Loucy (cell line): ENCODE results near the gene NEDD4.
"Not testable (repeated sequence)": the region's sequence is repeated elsewhere in the genome, so short reads cannot be mapped to it uniquely, and the experiment has no call there.

Experiments
- H2AFZ ChIP-seq: fragments of 200-600 bp; sonication (generic); 2 replicates; pipeline ENCODE4 v1.6.0; 2016; ENCODE audit warnings: antibody characterized with exemption, mild to moderate bottlenecking, low read length, moderate library complexity
- H3F3A ChIP-seq: fragments of 200-600 bp; 2 replicates; pipeline ENCODE4 v1.6.0; 2016; ENCODE audit warnings: antibody characterized with exemption, low read depth, mild to moderate bottlenecking
- H3K27me3 ChIP-seq: fragments of 200-600 bp; sonication (generic); 2 replicates; pipeline ENCODE4 v1.6.1; 2014; ENCODE audit warnings: low read length, mild to moderate bottlenecking; ENCODE audit not compliant: insufficient read depth, poor library complexity, severe bottlenecking
- H3K36me3 ChIP-seq: fragments of 200-600 bp; sonication (generic); 2 replicates; pipeline ENCODE4 v1.6.1; 2016; ENCODE audit warnings: low read length; ENCODE audit not compliant: insufficient read depth
- H3K4me1 ChIP-seq: fragments of 200-600 bp; sonication (generic); 2 replicates; pipeline ENCODE4 v1.5.1; 2014; ENCODE audit warnings: low read length, mild to moderate bottlenecking; ENCODE audit not compliant: insufficient read depth, poor library complexity, severe bottlenecking
- H3K4me2 ChIP-seq: fragments of 200-600 bp; sonication (generic); 2 replicates; pipeline ENCODE4 v1.6.0; 2014; ENCODE audit warnings: antibody characterized with exemption, low read length, low read depth, mild to moderate bottlenecking; ENCODE audit not compliant: poor library complexity, severe bottlenecking
- H3K4me3 ChIP-seq: fragments of 200-600 bp; sonication (generic); 2 replicates; pipeline ENCODE4 v1.5.1; 2014; ENCODE audit warnings: low read length, mild to moderate bottlenecking, mixed read lengths; ENCODE audit not compliant: poor library complexity, severe bottlenecking
- H3K79me2 ChIP-seq: fragments of 200-600 bp; sonication (generic); 2 replicates; pipeline ENCODE4 v1.6.1; 2014; ENCODE audit warnings: low read length; ENCODE audit not compliant: insufficient read depth
- H3K9ac ChIP-seq: fragments of 200-600 bp; sonication (generic); 2 replicates; pipeline ENCODE4 v1.6.0; 2014; ENCODE audit warnings: mild to moderate bottlenecking, low read depth, low read length, moderate library complexity; ENCODE audit not compliant: poor library complexity, severe bottlenecking
- H3K9me2 ChIP-seq: fragments of 200-600 bp; sonication (generic); replicated peaks from 2 replicates; pipeline ENCODE4 v1.6.1; 2016; ENCODE audit warnings: low read depth, low read length, mixed read lengths
- H3K9me3 ChIP-seq: fragments of 200-600 bp; sonication (generic); 2 replicates; pipeline ENCODE4 v1.6.1; 2014; ENCODE audit warnings: mild to moderate bottlenecking, antibody characterized with exemption, low read length, low read depth; ENCODE audit not compliant: insufficient read depth
- H4K20me1 ChIP-seq: fragments of 200-600 bp; sonication (generic); 2 replicates; pipeline ENCODE4 v1.6.0; 2014; ENCODE audit warnings: antibody characterized with exemption, low read length, mild to moderate bottlenecking; ENCODE audit not compliant: insufficient read depth, poor library complexity, severe bottlenecking
- CTCF ChIP-seq: fragments of 200-600 bp; sonication (generic); conservative IDR thresholded peaks from 2 replicates; pipeline ENCODE4 v1.5.1; 2014; ENCODE audit warnings: mild to moderate bottlenecking, antibody characterized with exemption, low read length
- EZH2phosphoT487 ChIP-seq: fragments of 200-600 bp; IDR thresholded peaks from 2 replicates; pipeline ENCODE4 v1.6.1; 2018; ENCODE audit warnings: antibody characterized with exemption, mild to moderate bottlenecking, moderate library complexity, borderline replicate concordance

Gene NEDD4

GRCh38 chr15:56016281-56016680 is 22.9 kb upstream of the NEDD4 start:
- no peak overlapping the region for H3K9ac ChIP-seq
- TF ChIP-seq CTCF (no peak), EZH2phosphoT487 (no peak)
- no peak overlapping the region for H2AFZ ChIP-seq
- no peak overlapping the region for H3K4me2 ChIP-seq
- no peaks in the 10 kb centered on the region for H3K9me2 ChIP-seq
- no peaks in the 10 kb centered on the region for H3K4me1 ChIP-seq
- no peaks in the 10 kb centered on the region for H3K36me3 ChIP-seq
- H3K4me3 ChIP-seq: no peak overlapping the region
- no peaks in the 10 kb centered on the region for H3K27me3 ChIP-seq
- peaks cover 2% of the 10 kb centered on the region; the same call in 1 of the 2 replicates for H3K9me3 ChIP-seq
- H3K79me2 ChIP-seq: no peaks in the 10 kb centered on the region
- no peaks in the 10 kb centered on the region for H4K20me1 ChIP-seq
- H3F3A ChIP-seq: no peaks in the 10 kb centered on the region

GRCh38 chr15:56014677-56015076 is 21.3 kb upstream of the NEDD4 start:
- Histone ChIP-seq H3K4me2 (no peak overlapping the region), H3F3A (no peaks in the 10 kb centered on the region), H3K9me2 (no peaks in the 10 kb centered on the region), H2AFZ (no peak overlapping the region), H3K9me3 (peaks cover 2% of the 10 kb centered on the region; the same call in 1 of the 2 replicates), H3K4me3 (no peak overlapping the region), H3K79me2 (no peaks in the 10 kb centered on the region), H3K9ac (no peak overlapping the region), H3K4me1 (no peaks in the 10 kb centered on the region), H3K36me3 (no peaks in the 10 kb centered on the region), H4K20me1 (no peaks in the 10 kb centered on the region), H3K27me3 (no peaks in the 10 kb centered on the region)
- TF ChIP-seq CTCF (no peak), EZH2phosphoT487 (no peak)

GRCh38 chr15:56007053-56007452 is 13.6 kb upstream of the NEDD4 start:
- H3K9me3 ChIP-seq, H3K4me1 ChIP-seq, H3K4me3 ChIP-seq, H3K9ac ChIP-seq, H3K79me2 ChIP-seq, H4K20me1 ChIP-seq, H3K9me2 ChIP-seq, H3F3A ChIP-seq, H3K36me3 ChIP-seq, H3K27me3 ChIP-seq, H3K4me2 ChIP-seq, H2AFZ ChIP-seq: not testable (repeated sequence)

- not testable (repeated sequence) for H2AFZ ChIP-seq, H3K4me2 ChIP-seq, H3K27me3 ChIP-seq
These were observed 13.0 kb upstream of the NEDD4 start for GRCh38 chr15:56006371-56006770.

GRCh38 chr15:56004281-56004680 is 10.9 kb upstream of the NEDD4 start:
- not testable (repeated sequence) for H3K79me2 ChIP-seq, H3K4me1 ChIP-seq, H3K27me3 ChIP-seq, H3K36me3 ChIP-seq, H3K9ac ChIP-seq, H4K20me1 ChIP-seq, H3F3A ChIP-seq, H3K9me3 ChIP-seq, H3K9me2 ChIP-seq, H3K4me3 ChIP-seq, H2AFZ ChIP-seq, H3K4me2 ChIP-seq

More at GRCh38 chr15:56006371-56006770, 13.0 kb upstream of the NEDD4 start:
- H4K20me1 ChIP-seq, H3K9ac ChIP-seq, H3F3A ChIP-seq, H3K9me3 ChIP-seq, H3K9me2 ChIP-seq, H3K4me3 ChIP-seq, H3K79me2 ChIP-seq, H3K36me3 ChIP-seq, H3K4me1 ChIP-seq: not testable (repeated sequence)

GRCh38 chr15:56003777-56004176 is 10.4 kb upstream of the NEDD4 start:
- not testable (repeated sequence) for H3K27me3 ChIP-seq, H3F3A ChIP-seq, H3K9me3 ChIP-seq, H4K20me1 ChIP-seq, H3K4me3 ChIP-seq, H3K4me2 ChIP-seq, H2AFZ ChIP-seq, H3K36me3 ChIP-seq, H3K9ac ChIP-seq, H3K9me2 ChIP-seq, H3K4me1 ChIP-seq, H3K79me2 ChIP-seq
